BE2C (cell line): ENCODE data around the gene SLC39A11.

Source experiments
- DNase-seq: peaks from one replicate; pipeline ENCODE4 v3.0.0-alpha.2; 2020
- H3K27me3 ChIP-seq: fragments of 250-450 bp; sonication (Bioruptor Pico); 2 replicates; pipeline ENCODE4 v1.5.1; 2020; ENCODE audit warnings: mild to moderate bottlenecking
- H3K36me3 ChIP-seq: fragments of 250-450 bp; sonication (Bioruptor Pico); 2 replicates; pipeline ENCODE4 v1.5.1; 2020; ENCODE audit warnings: mild to moderate bottlenecking
- H3K4me1 ChIP-seq: fragments of 250-450 bp; sonication (Bioruptor Pico); 2 replicates; pipeline ENCODE4 v1.5.1; 2020
- H3K4me3 ChIP-seq: 2 replicates; pipeline ENCODE4 v1.5.1; 2011; ENCODE audit warnings: low read depth, low read length
- H3K9me3 ChIP-seq: fragments of 250-450 bp; sonication (Bioruptor Pico); 2 replicates; pipeline ENCODE4 v1.5.1; 2020
- CTCF ChIP-seq: IDR thresholded peaks from 2 replicates; pipeline ENCODE4 v1.5.1; 2012; ENCODE audit warnings: mild to moderate bottlenecking, low read depth, low read length

The SLC39A11 gene

GRCh38 chr17:72797142-72797541 is 295.3 kb downstream of the SLC39A11 start:
- H3K4me1 ChIP-seq, result peaks cover 2% of the 10 kb centered on the region; the same call in 1 of the 2 replicates
- no peak overlapping the region for H3K4me3 ChIP-seq

GRCh38 chr17:72795941-72796340 is 296.5 kb downstream of the SLC39A11 start:
- no peak overlapping the region for H3K4me3 ChIP-seq
- H3K9me3 ChIP-seq, result peaks cover 16% of the 10 kb centered on the region
- no peaks in the 10 kb centered on the region for H3K27me3 ChIP-seq
- no peaks in the 10 kb centered on the region; the same call in 1 of the 2 replicates for H3K36me3 ChIP-seq
- no peak for TF ChIP-seq CTCF
- DNase-seq, result no peak
- H3K4me1 ChIP-seq, result peaks cover 2% of the 10 kb centered on the region; the same call in 1 of the 2 replicates

More at GRCh38 chr17:72797142-72797541, 295.3 kb downstream of the SLC39A11 start:
- no peaks in the 10 kb centered on the region for H3K27me3 ChIP-seq
- no peaks in the 10 kb centered on the region; the same call in 1 of the 2 replicates for H3K36me3 ChIP-seq
- no peak for DNase-seq
- H3K9me3 ChIP-seq, result peaks cover 16% of the 10 kb centered on the region
- TF ChIP-seq CTCF, result no peak

GRCh38 chr17:72794152-72794551 is 298.3 kb downstream of the SLC39A11 start:
- Histone ChIP-seq H3K4me1 (peaks cover 2% of the 10 kb centered on the region; the same call in 1 of the 2 replicates), H3K4me3 (no peak overlapping the region), H3K27me3 (no peaks in the 10 kb centered on the region), H3K36me3 (no peaks in the 10 kb centered on the region; the same call in 1 of the 2 replicates), H3K9me3 (peaks cover 7% of the 10 kb centered on the region)
- DNase-seq, result no peak
- no peak for TF ChIP-seq CTCF

- H3K9me3 ChIP-seq, result peaks cover 7% of the 10 kb centered on the region
- H3K36me3 ChIP-seq, result no peaks in the 10 kb centered on the region; the same call in 1 of the 2 replicates
Observed at GRCh38 chr17:72792771-72793170, 299.7 kb downstream of the SLC39A11 start.

GRCh38 chr17:72790190-72790589 is 302.3 kb downstream of the SLC39A11 start:
- peaks cover 2% of the 10 kb centered on the region; the same call in 1 of the 2 replicates for H3K4me1 ChIP-seq
- TF ChIP-seq CTCF, result no peak
- no peak overlapping the region for H3K4me3 ChIP-seq
- no peaks in the 10 kb centered on the region; the same call in 1 of the 2 replicates for H3K36me3 ChIP-seq
- no peak for DNase-seq
- peaks cover 7% of the 10 kb centered on the region for H3K9me3 ChIP-seq
- no peaks in the 10 kb centered on the region for H3K27me3 ChIP-seq

More at GRCh38 chr17:72792771-72793170, 299.7 kb downstream of the SLC39A11 start:
- no peaks in the 10 kb centered on the region for H3K27me3 ChIP-seq
- peaks cover 2% of the 10 kb centered on the region; the same call in 1 of the 2 replicates for H3K4me1 ChIP-seq
- no peak for TF ChIP-seq CTCF
- H3K4me3 ChIP-seq, result no peak overlapping the region
- peak; percentile 14 for DNase-seq

- no peaks in the 10 kb centered on the region for H3K27me3 ChIP-seq
- no peaks in the 10 kb centered on the region; the same call in 1 of the 2 replicates for H3K36me3 ChIP-seq
- no peak overlapping the region for H3K4me3 ChIP-seq
- H3K9me3 ChIP-seq, result peaks cover 5% of the 10 kb centered on the region; the same call in 1 of the 2 replicates
- peaks cover 2% of the 10 kb centered on the region; the same call in 1 of the 2 replicates for H3K4me1 ChIP-seq
- TF ChIP-seq CTCF, result no peak
- no peak for DNase-seq
Observed at GRCh38 chr17:72789711-72790110, 302.8 kb downstream of the SLC39A11 start.
